ENCODE measurements around the gene CELF1.
"Not testable (repeated sequence)": the region's sequence is repeated elsewhere in the genome, so short reads cannot be mapped to it uniquely, and the experiment has no call there.

- TF ChIP-seq USF1 (IDR thresholded peaks at IDR 0.05; ENCODE audit: borderline replicate concordance, extremely low read length, insufficient read depth, low read depth, low read length); TAF1 (IDR thresholded peaks at IDR 0.05; ENCODE audit: borderline replicate concordance, low read depth, low read length); BRCA1 (IDR thresholded peaks at IDR 0.05; ENCODE audit: low read depth, low read length): not testable (repeated sequence)
Observed at GRCh38 chr11:47530721-47531120, 22.2 kb downstream of the CELF1 start.
